Ectodermal cell (in vitro differentiated cells): Measurements from ENCODE around the gene PXDN.

ENCODE experiments used
- H3K27ac ChIP-seq: 2 replicates; pipeline ENCODE4 v1.7.0; 2013; ENCODE audit warnings: mild to moderate bottlenecking, low read depth, low read length; ENCODE audit not compliant: insufficient read depth, poor library complexity, severe bottlenecking
- H3K27me3 ChIP-seq: 2 replicates; pipeline ENCODE4 v1.7.0; 2013; ENCODE audit warnings: mild to moderate bottlenecking, low read length; ENCODE audit not compliant: insufficient read depth, control insufficient read depth, poor library complexity, severe bottlenecking
- H3K36me3 ChIP-seq: one replicate; pipeline ENCODE4 v1.7.0; 2013; ENCODE audit warnings: low read length; ENCODE audit not compliant: control insufficient read depth, insufficient read depth
- H3K4me1 ChIP-seq: one replicate; pipeline ENCODE4 v1.7.0; 2013; ENCODE audit warnings: low read length; ENCODE audit not compliant: control insufficient read depth, insufficient read depth
- H3K4me3 ChIP-seq: 2 replicates; pipeline ENCODE4 v1.7.0; 2013; ENCODE audit warnings: low read depth, low read length, control low read depth; ENCODE audit not compliant: insufficient read depth
- H3K9me3 ChIP-seq: 2 replicates; pipeline ENCODE4 v1.7.0; 2013; ENCODE audit warnings: mild to moderate bottlenecking, low read length, moderate library complexity; ENCODE audit not compliant: control insufficient read depth
- WGBS, 2 experiments: methylation state at CpG; one replicate each; pipeline ENCODE4 v1.1.7; 2013; ENCODE audit warnings: missing lambda C conversion rate in 2 of 2; 5-methylcytosine and 5-hydroxymethylcytosine counted together

PXDN gene

GRCh38 chr2:1638281-1638860, 105.9 kb downstream of the PXDN start:
- 77 to 78% methylated on average over 11 of the region's 11 CpGs for WGBS, 2 experiments
- Histone ChIP-seq H3K4me3 (no peak overlapping the region), H3K36me3 (no peaks in the 10 kb centered on the region), H3K4me1 (peaks cover 22% of the 10 kb centered on the region), H3K9me3 (no peaks in the 10 kb centered on the region), H3K27ac (no peak overlapping the region), H3K27me3 (no peaks in the 10 kb centered on the region)

- Histone ChIP-seq H3K4me3 (no peak overlapping the region), H3K27me3 (no peaks in the 10 kb centered on the region), H3K9me3 (no peaks in the 10 kb centered on the region), H3K27ac (no peak overlapping the region), H3K4me1 (peaks cover 14% of the 10 kb centered on the region), H3K36me3 (no peaks in the 10 kb centered on the region)
- 77% methylated on average over 13 of the region's 13 CpGs for WGBS, 2 experiments
Measured at GRCh38 chr2:1636791-1637415, 107.4 kb downstream of the PXDN start.

- Histone ChIP-seq H3K4me3 (no peak overlapping the region), H3K27ac (no peak overlapping the region), H3K36me3 (no peaks in the 10 kb centered on the region), H3K9me3 (no peaks in the 10 kb centered on the region), H3K4me1 (peaks cover 5% of the 10 kb centered on the region), H3K27me3 (no peaks in the 10 kb centered on the region)
- 94 to 95% methylated on average over 11 of the region's 11 CpGs for WGBS, 2 experiments
Measured at GRCh38 chr2:1635823-1636222, 108.5 kb downstream of the PXDN start.

GRCh38 chr2:1634681-1635341, 109.5 kb downstream of the PXDN start:
- H3K36me3 ChIP-seq = no peaks in the 10 kb centered on the region
- 94 to 95% methylated on average over 12 of the region's 12 CpGs for WGBS, 2 experiments

GRCh38 chr2:1633936-1634587, 110.3 kb downstream of the PXDN start:
- Histone ChIP-seq H3K27ac (no peak overlapping the region), H3K4me3 (no peak overlapping the region), H3K9me3 (no peaks in the 10 kb centered on the region), H3K36me3 (peaks cover 2% of the 10 kb centered on the region), H3K27me3 (no peaks in the 10 kb centered on the region), H3K4me1 (no peaks in the 10 kb centered on the region)
- WGBS, 2 experiments = 94 to 95% methylated on average over 18 of the region's 18 CpGs

More at GRCh38 chr2:1634681-1635341, 109.5 kb downstream of the PXDN start:
- H3K9me3 ChIP-seq = no peaks in the 10 kb centered on the region
- H3K27ac ChIP-seq = no peak overlapping the region
- no peak overlapping the region for H3K4me3 ChIP-seq
- no peaks in the 10 kb centered on the region for H3K27me3 ChIP-seq
- H3K4me1 ChIP-seq = no peaks in the 10 kb centered on the region

- H3K4me1 ChIP-seq = no peaks in the 10 kb centered on the region
- no peaks in the 10 kb centered on the region for H3K27me3 ChIP-seq
- H3K4me3 ChIP-seq = no peak overlapping the region
- H3K27ac ChIP-seq = no peak overlapping the region
- peaks cover 4% of the 10 kb centered on the region for H3K36me3 ChIP-seq
- WGBS, 2 experiments = 94 to 95% methylated on average over 15 to 16 of the region's 17 CpGs
- H3K9me3 ChIP-seq = no peaks in the 10 kb centered on the region
Measured at GRCh38 chr2:1633092-1633671, 111.1 kb downstream of the PXDN start.

GRCh38 chr2:1632510-1632909, 111.8 kb downstream of the PXDN start:
- Histone ChIP-seq H3K36me3 (peaks cover 4% of the 10 kb centered on the region), H3K4me3 (no peak overlapping the region), H3K4me1 (no peaks in the 10 kb centered on the region), H3K27me3 (no peaks in the 10 kb centered on the region), H3K9me3 (no peaks in the 10 kb centered on the region), H3K27ac (no peak overlapping the region)
- 95% methylated on average over 13 of the region's 13 CpGs for WGBS, 2 experiments

GRCh38 chr2:1632002-1632348, 112.3 kb downstream of the PXDN start:
- 94 to 96% methylated on average over 7 of the region's 7 CpGs for whole genome bisulfite sequencing, 2 experiments
- H3K27ac ChIP-seq = no peak overlapping the region
- H3K4me1 ChIP-seq = no peaks in the 10 kb centered on the region
- H3K4me3 ChIP-seq = no peak overlapping the region
- peaks cover 4% of the 10 kb centered on the region for H3K36me3 ChIP-seq
- no peaks in the 10 kb centered on the region for H3K27me3 ChIP-seq
- H3K9me3 ChIP-seq = no peaks in the 10 kb centered on the region

GRCh38 chr2:1631292-1632001, 112.9 kb downstream of the PXDN start:
- Histone ChIP-seq H3K9me3 (no peaks in the 10 kb centered on the region), H3K4me3 (no peak overlapping the region), H3K27ac (no peak overlapping the region), H3K27me3 (no peaks in the 10 kb centered on the region), H3K36me3 (peaks cover 4% of the 10 kb centered on the region), H3K4me1 (no peaks in the 10 kb centered on the region)
- whole genome bisulfite sequencing, 2 experiments = 93 to 94% methylated on average over 6 of the region's 6 CpGs
